Renal cortex interstitium (tissue), 11 donors: ENCODE data around the gene FOXD4. TPM values are rescaled to one million over a fixed set of nuclear protein-coding genes. Genes with fewer than 3 reads are reported as not detected.
A peak's percentile ranks its signal among the peaks of the same experiment; 100 is the strongest.
"Not testable (repeated sequence)": the region's sequence is repeated elsewhere in the genome, so short reads cannot be mapped to it uniquely, and the experiment has no call there.

Experiments used
- DNase-seq, 11 donors: peaks; one replicate each; pipeline ENCODE4 v3.0.0-alpha.2; 2013; ENCODE audit warnings: low read depth in 9 of 11, low spot score in 4 of 11; ENCODE audit errors: extremely low read depth in 1 of 11
- polyA plus RNA-seq, 3 donors: library from polyadenylated mRNA; unstranded; fragments of 120-200 nt; gene quantifications; one replicate each; pipeline ENCODE4 v1.2.1, GENCODE V29; 2013; ENCODE audit not compliant: insufficient read length in 3 of 3

The FOXD4 gene
- polyA plus RNA-seq, 3 donors, result 0.24 to 0.76 (median 0.62) TPM

GRCh38 chr9:99867-100266 is 18.4 kb downstream of the FOXD4 start:
- not testable (repeated sequence) for DNase-seq

GRCh38 chr9:98775-99174 is 19.4 kb downstream of the FOXD4 start:
- DNase-seq, result not testable (repeated sequence)

DNA sequence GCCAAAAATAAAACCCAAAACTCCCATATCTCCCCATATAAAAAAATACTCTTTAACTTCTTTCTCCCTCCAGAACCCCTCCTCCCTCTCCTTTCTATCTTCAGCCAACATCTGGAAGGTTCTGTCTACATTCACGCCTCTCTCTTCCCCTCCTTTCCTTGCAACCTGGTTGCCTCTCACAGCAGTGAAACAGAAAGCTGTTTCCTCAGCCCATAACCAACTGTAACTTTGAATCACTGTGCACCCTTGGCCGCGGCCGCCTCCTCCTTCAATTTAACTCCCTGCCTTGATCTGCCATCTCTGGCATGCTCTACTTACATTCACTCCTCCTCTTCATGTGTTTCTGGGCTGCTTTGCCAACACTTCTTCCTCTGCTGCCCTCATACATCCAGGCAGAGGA is 23.2 kb downstream of the FOXD4 start:
- not testable (repeated sequence) for DNase-seq

DNA sequence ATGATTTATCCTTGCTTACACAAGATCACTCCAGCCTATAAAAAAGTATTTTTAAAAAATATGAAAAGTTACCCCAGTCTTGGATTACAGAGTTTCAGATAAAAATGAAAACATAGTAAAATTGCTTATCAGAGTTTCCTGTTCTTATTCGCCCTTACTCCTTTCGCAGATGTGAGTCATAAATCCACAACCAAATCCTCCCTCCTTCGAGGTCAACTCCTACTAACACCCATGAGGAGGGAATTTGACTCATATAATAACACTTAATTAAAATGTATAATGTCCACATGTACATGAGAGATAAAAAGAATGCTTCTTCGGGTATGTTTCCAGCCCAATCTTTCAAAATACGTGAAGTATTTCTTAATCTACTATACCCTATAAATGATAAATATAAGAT is 23.9 kb downstream of the FOXD4 start:
- DNase-seq, result not testable (repeated sequence)

GRCh38 chr9:93909-94308 is 24.3 kb downstream of the FOXD4 start:
- not testable (repeated sequence) for DNase-seq

DNA sequence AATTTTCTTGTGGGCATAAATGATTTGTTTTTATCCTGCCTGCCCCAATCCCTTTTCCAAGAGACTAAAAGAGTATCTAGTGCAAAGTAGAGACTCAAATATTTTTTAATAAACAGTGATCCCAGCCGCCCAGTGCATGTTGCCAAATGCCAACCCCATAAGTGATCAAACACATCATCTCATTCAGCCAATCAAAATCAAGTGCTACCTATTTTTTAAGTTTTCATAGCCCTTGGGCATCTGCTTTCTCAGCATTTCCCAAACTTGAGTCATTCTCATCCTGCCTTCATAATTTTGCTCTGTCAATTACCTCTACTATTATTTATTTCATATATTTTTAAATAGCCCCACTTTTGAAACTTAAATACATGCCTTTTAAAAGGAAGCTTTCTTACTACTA is 27.4 kb downstream of the FOXD4 start:
- DNase-seq, result not testable (repeated sequence)

DNA sequence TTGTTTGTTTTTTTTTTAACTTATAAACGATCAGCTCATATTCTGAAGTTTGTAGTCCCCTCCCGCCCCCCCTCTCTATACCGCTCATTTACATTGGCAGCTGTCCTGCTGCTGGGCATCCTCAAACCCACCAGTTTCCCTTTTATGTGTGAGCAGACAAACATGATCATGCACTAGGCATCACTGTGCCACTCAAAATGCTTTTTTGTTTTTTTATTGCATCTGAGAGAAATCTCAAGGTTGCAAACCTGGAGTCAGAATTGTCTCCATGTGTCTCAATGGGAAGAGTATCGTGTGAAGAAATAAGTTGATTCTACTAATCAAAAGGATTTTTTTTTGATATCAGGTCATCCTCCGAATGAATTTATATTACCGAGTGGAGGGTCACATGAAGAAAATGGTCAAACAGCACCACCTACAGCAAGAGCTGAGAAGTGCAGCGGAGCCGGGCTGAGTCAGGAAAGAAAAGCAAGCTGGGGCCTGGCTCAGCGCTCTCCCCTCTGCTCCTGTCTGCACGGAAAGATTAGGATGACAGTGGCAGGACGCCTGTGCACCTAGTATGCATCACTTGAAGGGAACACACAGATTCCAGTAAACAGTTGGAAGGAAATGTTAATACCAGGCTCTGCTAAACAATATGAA is 29.7 kb downstream of the FOXD4 start:
- DNase-seq, result not testable (repeated sequence)

- DNase-seq, result not testable (repeated sequence)
Observed at GRCh38 chr9:87860-88259, 30.4 kb downstream of the FOXD4 start.

DNA sequence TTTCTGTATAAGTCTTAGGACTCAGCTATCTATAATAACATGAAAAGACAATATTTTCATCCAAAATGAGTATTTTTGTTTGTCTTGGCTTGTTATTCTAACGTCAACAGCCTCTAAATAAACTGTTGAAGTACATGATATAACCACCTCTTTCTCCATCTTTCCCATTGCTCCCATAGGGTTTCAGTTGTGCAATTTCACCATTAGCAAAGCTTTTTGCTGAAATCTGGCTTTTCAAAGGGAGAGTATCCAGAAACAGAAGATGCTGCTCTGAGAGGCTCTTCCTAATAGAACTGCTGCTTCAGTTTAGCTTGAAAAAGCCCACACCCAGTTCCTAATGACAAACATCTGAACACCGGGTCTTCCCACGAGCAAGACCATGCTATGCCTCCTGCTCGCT is 31.1 kb downstream of the FOXD4 start:
- DNase-seq, result not testable (repeated sequence)

DNA sequence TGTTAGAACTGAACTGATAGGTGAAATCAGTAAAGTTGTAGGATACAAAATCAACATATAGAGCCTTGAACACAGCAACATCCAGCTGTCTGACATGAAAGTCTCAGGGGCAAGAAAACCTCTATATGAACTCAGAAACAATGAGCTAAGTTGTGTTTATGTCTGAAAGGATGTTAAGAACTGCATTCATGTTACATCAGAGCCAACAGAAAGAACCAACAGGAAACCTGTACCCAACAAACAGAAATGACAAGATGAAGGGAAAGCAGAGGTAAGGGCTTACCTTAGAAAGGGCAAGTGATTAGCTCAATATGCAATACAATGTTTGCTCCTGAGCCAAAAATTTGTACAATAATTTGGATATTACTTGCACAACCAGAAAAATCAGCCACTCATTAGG is 31.5 kb downstream of the FOXD4 start:
- DNase-seq, result not testable (repeated sequence)

DNA sequence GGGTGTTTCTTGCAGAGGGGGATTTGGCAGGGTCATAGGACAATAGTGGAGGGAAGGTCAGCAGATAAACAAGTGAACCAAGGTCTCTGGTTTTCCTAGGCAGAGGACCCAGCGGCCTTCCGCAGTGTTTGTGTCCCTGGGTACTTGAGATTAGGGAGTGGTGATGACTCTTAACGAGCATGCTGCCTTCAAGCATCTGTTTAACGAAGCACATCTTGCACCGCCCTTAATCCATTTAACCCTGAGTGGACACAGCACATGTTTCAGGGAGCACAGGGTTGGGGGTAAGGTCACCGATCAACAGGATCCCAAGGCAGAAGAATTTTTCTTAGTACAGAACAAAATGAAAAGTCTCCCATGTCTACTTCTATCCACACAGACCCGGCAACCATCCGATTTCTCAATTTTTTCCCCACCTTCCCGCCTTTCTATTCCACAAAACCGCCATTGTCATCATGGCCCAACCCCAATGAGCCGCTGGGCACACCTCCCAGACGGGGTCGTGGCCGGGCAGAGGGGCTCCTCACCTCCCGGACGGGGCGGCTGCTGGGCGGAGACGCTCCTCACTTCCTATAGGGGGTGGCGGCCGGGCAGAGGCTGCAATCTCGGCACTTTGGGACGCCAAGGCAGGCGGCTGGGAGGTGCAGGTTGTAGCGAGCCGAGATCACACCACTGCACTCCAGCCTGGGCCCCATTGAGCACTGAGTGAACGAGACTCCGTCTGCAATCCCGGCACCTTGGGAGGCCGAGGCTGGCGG is 35.1 kb downstream of the FOXD4 start:
- not testable (repeated sequence) for DNase-seq

GRCh38 chr9:78333-78732 is 39.9 kb downstream of the FOXD4 start:
- not testable (repeated sequence) for DNase-seq

DNA sequence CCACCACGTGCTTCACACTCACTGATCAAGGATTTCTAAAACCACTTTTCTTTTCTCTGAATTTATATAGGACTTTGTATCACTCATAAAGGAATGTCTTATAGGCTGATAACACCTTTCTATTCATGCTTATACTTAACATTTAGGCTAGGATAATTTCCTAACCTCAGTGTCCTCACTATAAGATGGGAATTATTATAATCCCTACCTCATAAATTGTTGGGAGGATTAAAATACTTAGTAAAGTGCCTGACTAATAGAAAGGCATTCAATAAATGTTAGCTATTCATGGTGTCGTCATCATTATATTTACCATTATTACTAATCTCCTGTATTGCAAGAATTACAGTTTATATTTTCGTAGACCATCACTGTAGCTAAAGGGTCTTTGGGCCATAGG is 41.8 kb downstream of the FOXD4 start:
- DNase-seq, result not testable (repeated sequence)

GRCh38 chr9:73900-74525 is 44.2 kb downstream of the FOXD4 start:
- DNase-seq, result not testable (repeated sequence)

DNA sequence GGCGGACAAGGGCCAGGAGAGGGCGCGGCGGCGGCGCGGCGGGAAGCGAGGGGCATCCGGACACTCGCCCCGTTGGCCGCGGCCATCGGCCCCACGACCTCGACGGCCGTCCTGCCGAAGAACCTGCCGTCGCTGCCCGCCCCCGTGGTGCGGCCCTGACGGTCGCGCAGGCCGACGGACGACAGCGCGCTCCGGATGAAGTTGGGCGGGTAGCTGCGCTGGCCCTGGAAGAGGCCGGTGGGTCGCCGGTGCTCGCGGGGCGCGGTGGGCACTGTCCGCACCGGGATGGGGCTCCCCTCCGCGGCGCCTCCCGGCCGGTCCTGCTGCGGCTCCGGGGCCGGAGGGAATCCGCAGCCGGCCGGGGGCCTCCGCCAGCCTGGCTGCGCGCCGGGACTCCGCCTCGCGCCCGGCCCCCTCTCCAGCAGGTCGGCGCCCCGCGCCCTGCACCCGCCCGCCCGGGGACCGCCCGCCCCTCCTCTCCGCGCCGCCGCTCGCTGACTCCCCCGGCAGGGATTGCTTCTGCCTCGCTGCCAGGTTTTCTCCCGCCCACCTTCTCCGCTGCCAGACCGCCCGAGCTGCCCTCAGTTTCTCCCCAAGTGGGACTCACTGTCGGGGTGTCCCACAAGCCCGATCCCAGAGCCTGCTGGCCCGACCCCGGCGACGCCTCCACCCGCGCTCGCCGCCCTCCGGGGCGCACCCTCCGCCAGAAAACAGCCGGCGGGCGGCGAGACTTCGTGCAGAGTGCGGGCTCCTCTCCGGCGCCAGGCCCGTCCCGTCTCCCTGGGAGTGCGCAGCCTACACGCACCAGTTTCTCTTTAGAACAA is 44.9 kb downstream of the FOXD4 start:
- peak in 2 of 11 donors; percentile 4 to 15 for DNase-seq
